ENCODE data around the gene GAPVD1.

The GAPVD1 gene

GRCh38 chr9:125240649-125240999 lies 21.0 kb upstream of the GAPVD1 start:
- H3K79me2 ChIP-seq (ENCODE audit: insufficient read depth, low read length), result peaks cover 64% of the 10 kb centered on the region
- peaks cover 27% of the 10 kb centered on the region for H4K20me1 ChIP-seq (ENCODE audit: insufficient read depth, low read length)
- H3K4me3 ChIP-seq (ENCODE audit: low read depth in 1 of 2, low read length in 2 of 2), result peak overlapping the region; percentile 100
- no peaks in the 10 kb centered on the region for H3K9me3 ChIP-seq (ENCODE audit: insufficient read depth, low read length, severe bottlenecking)
- peak overlapping the region; percentile 100 for H3K9ac ChIP-seq (ENCODE audit: low read depth, low read length)
- DNase-seq (no peak), ATAC-seq (ENCODE audit: insufficient read depth, low read depth) (peak; percentile 1; the same call in 1 of the 3 replicates)
- H3K4me2 ChIP-seq (ENCODE audit: insufficient read depth, low read length), result peak overlapping the region; percentile 97
- H3K27me3 ChIP-seq (ENCODE audit: insufficient read depth, low read length, poor library complexity), result no peaks in the 10 kb centered on the region
- peak overlapping the region; percentile 94 for H3K27ac ChIP-seq (ENCODE audit: low read length)
- peak overlapping the region; percentile 76 for H2AFZ ChIP-seq (ENCODE audit: low read depth, low read length)
- peaks cover 53% of the 10 kb centered on the region for H3K36me3 ChIP-seq (ENCODE audit: insufficient read depth, low read length)
- TF ChIP-seq EZH2 (IDR thresholded peaks at IDR 0.05; ENCODE audit: borderline replicate concordance, low read depth, low read length, severe bottlenecking), result no peak
- TF ChIP-seq CTCF (IDR thresholded peaks at IDR 0.05; ENCODE audit: borderline replicate concordance, extremely low read depth, low read length, poor library complexity, severe bottlenecking), result no peak
- peaks cover 45% of the 10 kb centered on the region for H3K4me1 ChIP-seq (ENCODE audit: insufficient read depth, low read length)

DNA sequence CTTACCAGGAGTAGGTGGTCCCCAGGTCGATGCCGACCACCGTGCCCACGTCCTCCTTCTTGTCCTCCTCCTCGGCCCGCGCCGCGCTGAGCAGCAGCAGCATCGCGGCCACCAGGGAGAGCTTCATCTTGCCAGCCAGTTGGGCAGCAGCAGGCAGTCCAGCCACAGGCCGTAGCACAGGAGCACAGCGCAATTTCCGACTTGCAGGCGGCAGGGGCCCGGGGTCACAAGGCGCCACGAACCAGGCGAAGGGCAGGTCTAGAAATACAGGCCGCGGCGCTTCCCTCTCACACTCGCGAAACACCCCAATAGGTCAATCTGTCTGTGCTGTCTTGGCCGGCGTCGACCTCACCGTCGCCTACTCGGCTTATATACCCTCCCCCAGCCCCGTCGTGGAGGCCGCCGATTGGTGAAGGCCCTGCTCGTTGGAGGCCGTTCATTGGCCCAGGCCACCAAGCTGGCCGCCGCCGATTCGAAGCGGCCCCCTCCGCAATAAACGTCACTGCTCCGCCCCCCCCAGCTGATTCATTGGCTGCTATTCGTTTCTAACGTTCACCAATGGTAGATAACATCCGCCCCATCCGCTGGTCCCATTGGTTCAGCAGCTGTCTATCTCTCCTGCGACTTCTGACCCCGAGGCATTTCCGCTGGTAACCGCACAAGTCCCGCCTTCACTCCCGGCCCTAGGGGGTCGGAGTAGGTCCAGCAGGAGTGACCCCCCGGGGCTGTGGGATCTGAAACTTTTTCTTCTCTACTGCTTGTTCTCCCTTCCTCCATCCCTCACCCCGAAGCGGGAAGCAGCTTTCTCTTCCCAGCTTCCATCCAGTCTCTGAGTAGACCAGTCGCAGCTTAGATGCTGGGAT lies 20.4 kb upstream of the GAPVD1 start, which contains the start of gene HSPA5:
HSPA5 (minus strand) TSS at position 344 of the 863 bp plus-strand sequence; CDS start at position 127, 217 bp downstream.
- Histone ChIP-seq H4K20me1 (ENCODE audit: insufficient read depth, low read length) (peaks cover 24% of the 10 kb centered on the region), H3K9ac (ENCODE audit: low read depth, low read length) (peak within 1 kb of the TSS; percentile 100), H3K36me3 (ENCODE audit: insufficient read depth, low read length) (peaks cover 47% of the 10 kb centered on the region), H3K79me2 (ENCODE audit: insufficient read depth, low read length) (peaks cover 58% of the 10 kb centered on the region), H3K4me2 (ENCODE audit: insufficient read depth, low read length) (peak within 1 kb of the TSS; percentile 97), H3K27ac (ENCODE audit: low read length) (peak within 1 kb of the TSS; percentile 94), H3K4me3 (ENCODE audit: low read depth in 1 of 2, low read length in 2 of 2) (peak within 1 kb of the TSS; percentile 100), H3K9me3 (ENCODE audit: insufficient read depth, low read length, severe bottlenecking) (no peaks in the 10 kb centered on the region), H3K27me3 (ENCODE audit: insufficient read depth, low read length, poor library complexity) (no peaks in the 10 kb centered on the region), H2AFZ (ENCODE audit: low read depth, low read length) (peak within 1 kb of the TSS; percentile 76), H3K4me1 (ENCODE audit: insufficient read depth, low read length) (peaks cover 43% of the 10 kb centered on the region)
- ATAC-seq (ENCODE audit: insufficient read depth, low read depth), result peak; percentile 93
- TF ChIP-seq CTCF (IDR thresholded peaks at IDR 0.05; ENCODE audit: borderline replicate concordance, extremely low read depth, low read length, poor library complexity, severe bottlenecking), result peak; percentile 21
- TF ChIP-seq EZH2 (IDR thresholded peaks at IDR 0.05; ENCODE audit: borderline replicate concordance, low read depth, low read length, severe bottlenecking), result no peak
- DNase-seq, result peak; percentile 99

DNA sequence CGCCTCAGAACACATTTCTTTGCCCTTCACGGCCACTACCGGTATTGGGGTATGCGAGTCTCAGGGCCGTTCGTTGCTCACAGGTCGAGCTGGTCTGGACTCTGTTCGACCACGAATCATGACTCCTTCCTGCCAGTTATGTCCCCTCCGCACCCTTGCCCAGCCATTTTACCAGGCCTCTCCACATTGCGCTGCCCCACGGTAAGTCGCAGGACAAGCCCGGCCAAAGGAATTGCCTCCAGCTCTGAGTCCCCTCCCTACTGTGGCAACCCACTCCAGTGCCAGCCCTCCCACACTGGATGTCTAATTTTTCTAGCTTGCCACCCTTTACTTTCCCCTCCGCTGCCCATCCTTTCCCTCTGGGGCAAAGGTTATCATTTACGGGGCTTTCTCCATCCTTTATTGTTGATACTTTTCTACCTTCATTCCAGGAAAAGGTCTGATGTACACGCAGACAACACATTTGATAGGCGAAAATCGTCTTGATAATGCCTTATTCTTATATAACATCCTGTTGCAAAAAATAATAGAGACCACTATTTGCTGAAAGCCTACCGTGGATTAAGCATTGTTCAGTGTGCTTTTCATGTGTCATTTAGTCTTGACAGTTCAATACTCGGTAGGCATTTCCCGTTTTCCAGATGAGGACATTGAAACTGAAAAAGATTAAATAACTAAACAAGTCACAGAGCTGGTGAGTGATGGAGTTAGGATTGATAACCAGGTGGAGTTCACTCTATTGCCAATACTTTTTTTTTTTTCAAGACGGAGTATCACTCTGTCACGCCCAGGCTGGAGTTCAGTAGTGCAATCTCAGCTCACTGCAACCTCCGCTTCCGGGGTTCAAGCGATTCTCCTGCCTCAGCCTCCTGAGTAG lies 19.5 kb upstream of the GAPVD1 start:
- peak overlapping the region; percentile 47 to 75 for H3K4me3 ChIP-seq (ENCODE audit: low read depth in 1 of 2, low read length in 2 of 2)
- peak overlapping the region; percentile 66 for H2AFZ ChIP-seq (ENCODE audit: low read depth, low read length)
- TF ChIP-seq CTCF (IDR thresholded peaks at IDR 0.05; ENCODE audit: borderline replicate concordance, extremely low read depth, low read length, poor library complexity, severe bottlenecking) (no peak), EZH2 (IDR thresholded peaks at IDR 0.05; ENCODE audit: borderline replicate concordance, low read depth, low read length, severe bottlenecking) (no peak)
- H3K36me3 ChIP-seq (ENCODE audit: insufficient read depth, low read length), result peaks cover 38% of the 10 kb centered on the region
- H3K27me3 ChIP-seq (ENCODE audit: insufficient read depth, low read length, poor library complexity), result no peaks in the 10 kb centered on the region
- peak overlapping the region; percentile 79 for H3K9ac ChIP-seq (ENCODE audit: low read depth, low read length)
- peaks cover 49% of the 10 kb centered on the region for H3K79me2 ChIP-seq (ENCODE audit: insufficient read depth, low read length)
- peak overlapping the region; percentile 75 for H3K4me2 ChIP-seq (ENCODE audit: insufficient read depth, low read length)
- H3K4me1 ChIP-seq (ENCODE audit: insufficient read depth, low read length), result peaks cover 40% of the 10 kb centered on the region
- peak; percentile 8; the same call in 2 of the 3 replicates for ATAC-seq (ENCODE audit: insufficient read depth, low read depth)
- no peaks in the 10 kb centered on the region for H3K9me3 ChIP-seq (ENCODE audit: insufficient read depth, low read length, severe bottlenecking)
- DNase-seq, result no peak
- H3K27ac ChIP-seq (ENCODE audit: low read length), result peak overlapping the region; percentile 94
- H4K20me1 ChIP-seq (ENCODE audit: insufficient read depth, low read length), result peaks cover 24% of the 10 kb centered on the region

Measured in DND-41 (cell line).